BJ (cell line): Measurements from ENCODE around the gene LRRC10B. TPM values are rescaled to one million over a fixed set of nuclear protein-coding genes. Genes with fewer than 3 reads are reported as not detected.

Experiments used
- CTCF ChIA-PET: fragments of 350-600 bp; formaldehyde crosslinking; extraction: SDS; loops from one replicate; lab custom pipeline; 2021; ENCODE audit warnings: antibody characterized with exemption, inconsistent platforms; lab: Yijun Ruan, JAX
- POLR2A ChIA-PET: fragments of 300-600 bp; sonication (Branson Sonifier 250); formaldehyde crosslinking; extraction: SDS; loops from one replicate; lab custom pipeline; 2021; ENCODE audit warnings: antibody characterized with exemption; lab: Charles Lee
- DNase-seq: peaks from one replicate; pipeline ENCODE4 v3.0.0-alpha.2; 2011; ENCODE audit warnings: low read depth
- H3K27me3 ChIP-seq: 2 replicates; pipeline ENCODE4 v1.6.0; 2011; ENCODE audit warnings: low read length; ENCODE audit not compliant: control insufficient read depth, insufficient read depth
- H3K36me3 ChIP-seq: 2 replicates; pipeline ENCODE4 v1.5.1; 2011; ENCODE audit warnings: low read length; ENCODE audit not compliant: control insufficient read depth, insufficient read depth
- H3K4me3 ChIP-seq: 2 replicates; pipeline ENCODE4 v1.5.1; 2011; ENCODE audit warnings: low read depth, mild to moderate bottlenecking, control low read depth, low read length
- CTCF ChIP-seq: IDR thresholded peaks from 2 replicates; pipeline ENCODE4 v1.5.1; 2011; ENCODE audit warnings: low read depth, mild to moderate bottlenecking, control low read depth, inconsistent platforms, low read length, moderate library complexity; ENCODE audit not compliant: insufficient read depth
- polyA plus RNA-seq: library from polyadenylated mRNA; depleted of rRNA; stranded (reverse); fragments of >200 nt; gene quantifications from 2 replicates; pipeline ENCODE4 v1.2.3, GENCODE V29; 2011

LRRC10B gene
- polyA plus RNA-seq, 1 experiment = 0.02 TPM

GRCh38 chr11:61502522-61502921, 6.0 kb upstream of the LRRC10B start:
- Histone ChIP-seq H3K36me3 (no peaks in the 10 kb centered on the region), H3K4me3 (no peak overlapping the region), H3K27me3 (peaks cover 15% of the 10 kb centered on the region)
- DNase-seq = no peak
- ChIA-PET CTCF (interaction anchor here (1.4 to 4.2 kb wide), 2 partner anchors 14 to 24 kb away, joined by 4 to 28 read pairs; no protein-coding TSS in a partner anchor), POLR2A (no interaction called here)
- TF ChIP-seq CTCF = no peak

- peaks cover 22% of the 10 kb centered on the region for H3K27me3 ChIP-seq
- H3K36me3 ChIP-seq = no peaks in the 10 kb centered on the region
- H3K4me3 ChIP-seq = no peak overlapping the region
- TF ChIP-seq CTCF = no peak
- POLR2A ChIA-PET = no interaction called here
- no peak for DNase-seq
- CTCF ChIA-PET = interaction anchor here (1.4 to 4.2 kb wide), 2 partner anchors 14 to 25 kb away, joined by 4 to 28 read pairs; no protein-coding TSS in a partner anchor
Observed at GRCh38 chr11:61503135-61503770, 5.3 kb upstream of the LRRC10B start.

GRCh38 chr11:61505106-61505505, 3.4 kb upstream of the LRRC10B start:
- H3K36me3 ChIP-seq = no peaks in the 10 kb centered on the region
- ChIA-PET POLR2A (no interaction called here), CTCF (interaction anchor here (1.2 to 3.4 kb wide), 2 partner anchors 12 to 28 kb away, joined by 5 to 31 read pairs; no protein-coding TSS in a partner anchor)
- peaks cover 26% of the 10 kb centered on the region for H3K27me3 ChIP-seq
- no peak for DNase-seq
- TF ChIP-seq CTCF = no peak
- H3K4me3 ChIP-seq = no peak overlapping the region

GRCh38 chr11:61505640-61506155, 2.9 kb upstream of the LRRC10B start:
- CTCF ChIA-PET = interaction anchor here (0.7 to 3.4 kb wide), 3 partner anchors 11 to 29 kb away, joined by 4 to 31 read pairs (median 5); no protein-coding TSS in a partner anchor
- Histone ChIP-seq H3K36me3 (no peaks in the 10 kb centered on the region), H3K4me3 (no peak overlapping the region), H3K27me3 (peaks cover 31% of the 10 kb centered on the region)
- POLR2A ChIA-PET = no interaction called here
- DNase-seq = no peak
- no peak for TF ChIP-seq CTCF

GRCh38 chr11:61507012-61507768, 1.4 kb upstream of the LRRC10B start:
- H3K36me3 ChIP-seq = no peaks in the 10 kb centered on the region
- no peak for DNase-seq
- POLR2A ChIA-PET = no interaction called here
- H3K4me3 ChIP-seq = no peak overlapping the region
- CTCF ChIA-PET = interaction anchor here (0.8 to 3.4 kb wide), 4 partner anchors 10 to 61 kb away, joined by 3 to 31 read pairs (median 6); no protein-coding TSS in a partner anchor
- H3K27me3 ChIP-seq = peaks cover 33% of the 10 kb centered on the region
- no peak for TF ChIP-seq CTCF
